ENCODE results near the gene TFE3.

Gene TFE3, protein sequence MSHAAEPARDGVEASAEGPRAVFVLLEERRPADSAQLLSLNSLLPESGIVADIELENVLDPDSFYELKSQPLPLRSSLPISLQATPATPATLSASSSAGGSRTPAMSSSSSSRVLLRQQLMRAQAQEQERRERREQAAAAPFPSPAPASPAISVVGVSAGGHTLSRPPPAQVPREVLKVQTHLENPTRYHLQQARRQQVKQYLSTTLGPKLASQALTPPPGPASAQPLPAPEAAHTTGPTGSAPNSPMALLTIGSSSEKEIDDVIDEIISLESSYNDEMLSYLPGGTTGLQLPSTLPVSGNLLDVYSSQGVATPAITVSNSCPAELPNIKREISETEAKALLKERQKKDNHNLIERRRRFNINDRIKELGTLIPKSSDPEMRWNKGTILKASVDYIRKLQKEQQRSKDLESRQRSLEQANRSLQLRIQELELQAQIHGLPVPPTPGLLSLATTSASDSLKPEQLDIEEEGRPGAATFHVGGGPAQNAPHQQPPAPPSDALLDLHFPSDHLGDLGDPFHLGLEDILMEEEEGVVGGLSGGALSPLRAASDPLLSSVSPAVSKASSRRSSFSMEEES

DNA sequence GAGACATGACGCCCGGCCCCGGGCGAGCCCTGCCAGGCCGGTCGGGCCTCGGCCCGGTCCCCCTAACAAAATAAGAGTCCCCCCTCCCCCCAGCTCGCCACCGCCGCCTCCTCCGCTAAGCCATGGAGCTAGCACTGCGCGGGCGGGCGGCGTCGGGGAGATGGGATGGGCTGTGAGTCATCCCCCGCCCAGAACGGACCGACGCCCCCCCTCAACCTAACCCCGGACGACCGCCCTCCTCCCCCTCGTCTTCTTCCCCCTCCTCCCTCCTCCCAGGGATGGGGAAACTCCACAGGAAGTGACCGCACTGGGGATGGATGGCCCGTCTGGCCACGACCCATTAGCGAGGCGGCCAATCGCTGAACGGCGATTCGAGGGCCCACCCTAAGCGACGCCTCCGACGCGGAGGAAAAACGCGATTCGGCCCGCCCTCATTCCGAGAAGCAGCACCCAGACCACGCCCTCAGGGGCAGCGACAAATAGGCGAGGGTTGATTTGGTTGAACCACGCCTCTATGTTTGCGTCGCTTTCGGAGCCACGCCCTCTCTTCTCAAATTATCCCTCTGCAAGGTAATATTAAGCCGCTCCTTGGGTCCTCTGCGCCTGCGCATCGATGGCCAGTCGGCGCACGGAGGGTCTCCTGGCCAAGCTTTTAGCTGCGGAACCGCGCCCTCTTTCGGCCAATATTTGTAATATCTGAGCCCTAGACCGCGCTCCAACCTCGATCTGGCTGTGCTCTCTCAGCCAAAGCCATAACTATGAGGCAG is at the start of gene TFE3:
TFE3 (minus strand) TSS at position 138 of the 767 bp plus-strand sequence; CDS start at position 7, 131 bp downstream.
- peak; percentile 97 for DNase-seq

DNA sequence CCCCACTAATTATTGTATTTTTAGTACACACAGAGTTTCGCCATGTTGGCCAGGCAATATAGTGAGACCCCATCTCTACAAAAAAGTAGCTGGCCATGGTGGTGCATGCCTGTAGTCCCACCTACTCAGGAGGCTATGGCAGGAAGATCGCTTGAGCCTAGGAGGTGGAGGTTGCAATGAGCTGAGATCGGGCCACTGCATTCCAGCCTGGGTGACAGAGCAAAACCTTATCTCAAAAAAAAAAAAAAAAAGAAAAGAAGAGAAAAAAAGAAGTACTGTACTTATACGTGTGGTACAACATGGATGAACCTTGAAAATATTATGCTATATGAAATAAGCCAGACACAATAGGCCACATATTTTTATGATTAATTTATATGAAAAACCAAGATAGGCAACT is 46.4 kb upstream of the TFE3 start:
- no peak for DNase-seq

DNA sequence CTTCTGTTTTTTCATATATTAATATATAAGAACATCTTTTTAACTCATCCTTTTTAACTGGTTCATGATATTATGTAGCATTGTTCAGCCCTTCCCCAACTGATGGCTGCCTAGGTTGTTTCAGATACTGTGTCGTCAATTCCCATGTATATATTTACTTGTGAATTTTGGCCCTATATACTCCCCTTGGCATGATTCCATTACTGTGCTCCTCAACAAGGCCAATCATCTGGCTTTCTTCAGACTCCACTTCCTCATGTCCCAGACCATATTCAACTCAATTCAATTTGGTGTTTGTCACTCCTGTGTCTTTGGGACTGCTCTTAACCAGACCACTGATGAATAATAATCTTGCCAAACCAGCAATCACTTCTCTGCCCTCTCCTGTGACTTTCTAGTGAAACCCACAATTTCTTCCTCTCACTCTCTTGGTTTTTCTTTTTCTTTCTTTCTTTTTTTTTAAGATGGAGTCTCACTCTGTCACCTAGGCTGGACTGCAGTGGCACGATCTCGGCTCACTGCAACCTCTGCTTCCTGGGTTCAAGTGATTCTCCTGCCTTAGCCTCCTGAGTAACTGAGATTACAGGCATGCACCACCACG is 39.2 kb upstream of the TFE3 start:
- DNase-seq: peak; percentile 8

DNA sequence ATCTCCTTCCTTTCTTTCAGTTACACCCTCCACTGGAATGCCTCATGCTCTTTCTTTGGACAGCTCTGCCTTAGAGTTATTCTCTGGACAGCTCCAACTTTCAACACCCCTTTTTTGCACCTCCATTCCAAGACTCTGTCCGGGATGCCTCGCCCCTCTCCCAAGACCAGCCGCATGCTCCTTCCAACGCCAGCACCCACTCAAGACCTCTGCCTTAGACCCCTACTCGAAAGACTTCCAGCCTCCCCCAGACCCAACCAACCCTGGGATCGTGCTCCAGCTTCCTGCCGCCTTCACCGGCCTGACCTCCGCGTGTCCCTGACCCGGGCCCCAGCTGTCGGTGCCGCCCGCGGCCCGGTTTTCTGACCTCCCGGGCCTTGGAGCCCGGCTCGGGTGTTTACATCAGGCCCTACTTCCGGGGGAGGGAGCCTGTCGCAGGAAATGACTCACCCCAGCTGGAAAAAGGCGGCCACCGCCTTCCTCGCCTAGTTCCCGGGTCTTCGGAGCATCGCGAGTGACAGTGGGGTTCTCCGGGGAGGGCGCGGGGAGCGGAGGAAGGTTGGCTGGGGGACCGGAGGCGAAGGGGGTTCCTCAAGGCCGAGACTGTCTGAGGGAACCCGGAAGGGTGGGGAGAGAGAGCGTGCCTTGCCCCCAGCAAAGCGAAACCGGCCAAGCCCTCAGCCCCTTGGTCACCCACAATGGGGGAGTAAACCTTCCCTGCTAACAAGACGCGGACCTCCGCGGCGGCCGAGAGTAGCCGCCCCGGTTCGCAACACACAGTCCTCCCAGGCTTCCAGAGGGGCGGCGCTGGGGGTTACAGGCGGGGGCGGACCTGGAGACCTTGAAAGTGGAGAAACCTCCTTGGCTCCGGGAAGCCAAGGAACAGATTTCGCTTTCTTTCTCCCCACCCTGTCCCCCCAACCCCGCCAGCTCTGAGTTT is 36.6 kb upstream of the TFE3 start, which contains the start of gene WDR45:
WDR45 (minus strand) TSS at position 399 of the 940 bp plus-strand sequence. CDS start 1,792 bp downstream, outside the sequence.
- DNase-seq: peak; percentile 78

DNA sequence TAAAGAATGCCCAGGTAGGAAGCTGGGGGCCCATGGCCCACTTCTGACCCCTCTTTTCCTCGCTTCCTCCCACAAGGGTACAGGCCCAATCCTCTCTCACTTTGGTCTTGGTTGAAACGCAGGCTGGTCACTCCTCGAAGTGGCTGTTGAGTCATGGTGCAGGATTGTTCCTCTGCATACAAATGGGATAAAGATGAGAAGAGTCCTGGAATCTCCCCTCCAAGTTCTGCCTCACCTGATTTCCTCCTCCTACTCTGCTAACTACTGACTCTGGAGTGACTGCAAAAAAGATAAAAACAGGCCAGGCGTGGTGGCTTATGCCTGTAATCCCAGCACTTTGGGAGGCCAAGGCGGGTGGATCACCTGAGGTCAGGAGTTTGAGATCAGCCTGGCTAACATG is 34.8 kb upstream of the TFE3 start:
- no peak for DNase-seq

DNA sequence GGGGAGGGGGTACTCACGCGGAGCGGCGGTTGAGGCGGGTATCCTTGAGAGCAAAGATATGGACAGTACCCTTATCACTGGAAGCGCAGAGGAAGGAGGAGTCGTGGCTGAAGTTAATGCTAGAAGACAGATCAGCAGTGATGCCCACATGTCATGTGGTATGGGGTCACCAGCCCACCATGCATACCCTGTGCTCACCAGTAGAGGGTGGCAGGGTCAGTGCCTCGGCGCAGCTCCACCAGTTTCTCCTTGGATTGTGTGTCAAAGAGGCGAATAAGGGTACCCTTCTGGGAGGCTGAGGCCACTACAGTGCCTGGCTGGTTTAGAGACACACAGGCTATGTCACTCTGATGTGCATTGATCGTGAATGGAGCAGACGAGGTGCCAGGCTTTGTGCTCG is 32.2 kb upstream of the TFE3 start:
- DNase-seq: no peak

DNA sequence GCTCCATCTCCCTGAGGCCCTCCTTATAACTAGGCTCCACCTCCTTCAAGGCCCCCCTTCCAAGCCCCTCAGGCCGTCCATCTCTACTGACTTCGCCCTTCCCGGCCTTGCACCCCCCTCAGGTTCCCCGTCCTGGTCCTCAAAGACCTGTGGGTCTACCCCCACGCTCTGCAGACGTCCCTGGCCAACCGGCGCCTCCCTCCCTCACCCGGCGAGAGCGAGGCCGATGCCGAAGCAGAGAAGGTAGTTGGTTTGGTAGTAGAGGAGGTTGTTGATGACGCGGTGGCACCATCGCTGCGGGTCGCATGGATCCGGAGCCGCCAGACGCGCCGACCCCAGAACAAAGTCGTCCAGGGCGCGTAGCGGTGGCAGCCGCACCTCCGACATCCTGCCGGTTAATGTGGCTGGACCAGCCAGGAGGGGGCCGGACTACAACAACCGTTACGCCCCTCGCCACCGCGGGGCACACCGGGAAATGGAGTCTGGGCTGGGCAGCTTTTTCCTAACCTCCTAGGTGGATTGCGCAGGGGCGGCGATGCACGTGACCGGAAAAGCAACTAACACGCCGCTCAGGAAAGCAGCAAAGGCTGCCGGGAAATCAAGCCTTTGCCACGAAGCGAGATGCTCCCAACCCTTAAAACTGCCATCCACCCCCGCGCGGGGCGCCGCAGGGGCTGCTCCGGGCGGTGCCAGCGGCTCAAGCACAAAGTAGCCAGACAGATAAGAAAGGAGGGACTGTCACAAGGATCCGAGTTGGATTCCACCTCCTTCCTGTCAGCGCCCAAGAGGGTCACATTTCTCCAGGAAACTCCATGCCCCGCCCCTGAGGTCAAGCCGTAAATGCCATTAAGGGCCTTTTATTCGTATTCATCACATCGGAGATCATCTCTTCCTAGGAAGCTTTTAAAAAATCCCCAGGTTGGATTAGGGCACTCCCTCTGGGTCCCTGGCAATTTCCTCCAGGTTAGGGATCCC is 30.7 kb upstream of the TFE3 start, which contains the start of gene PRAF2:
PRAF2 (minus strand) TSS at position 402 of the 975 bp plus-strand sequence; CDS start at position 387, 15 bp downstream.
- peak; percentile 78 for DNase-seq

DNA sequence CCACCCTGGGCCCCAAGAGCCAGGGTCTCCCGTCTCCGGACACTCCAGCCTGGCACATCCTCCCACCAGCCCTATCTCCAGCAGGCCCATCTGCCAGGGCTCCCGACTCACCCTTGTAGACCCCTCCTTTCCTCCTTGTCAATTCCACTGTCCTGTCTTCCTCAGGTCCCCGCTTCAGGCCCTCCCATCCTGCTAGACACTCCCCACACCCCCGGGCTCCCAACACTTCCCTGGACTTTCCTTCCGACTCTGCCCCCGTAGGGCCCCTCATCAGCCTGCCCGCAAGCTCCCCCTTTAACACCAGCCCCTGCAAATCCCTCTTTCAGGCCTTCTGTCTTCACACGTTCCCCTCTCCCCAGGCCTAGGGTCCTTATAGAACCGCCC is 29.5 kb upstream of the TFE3 start:
- no peak for DNase-seq

DNA sequence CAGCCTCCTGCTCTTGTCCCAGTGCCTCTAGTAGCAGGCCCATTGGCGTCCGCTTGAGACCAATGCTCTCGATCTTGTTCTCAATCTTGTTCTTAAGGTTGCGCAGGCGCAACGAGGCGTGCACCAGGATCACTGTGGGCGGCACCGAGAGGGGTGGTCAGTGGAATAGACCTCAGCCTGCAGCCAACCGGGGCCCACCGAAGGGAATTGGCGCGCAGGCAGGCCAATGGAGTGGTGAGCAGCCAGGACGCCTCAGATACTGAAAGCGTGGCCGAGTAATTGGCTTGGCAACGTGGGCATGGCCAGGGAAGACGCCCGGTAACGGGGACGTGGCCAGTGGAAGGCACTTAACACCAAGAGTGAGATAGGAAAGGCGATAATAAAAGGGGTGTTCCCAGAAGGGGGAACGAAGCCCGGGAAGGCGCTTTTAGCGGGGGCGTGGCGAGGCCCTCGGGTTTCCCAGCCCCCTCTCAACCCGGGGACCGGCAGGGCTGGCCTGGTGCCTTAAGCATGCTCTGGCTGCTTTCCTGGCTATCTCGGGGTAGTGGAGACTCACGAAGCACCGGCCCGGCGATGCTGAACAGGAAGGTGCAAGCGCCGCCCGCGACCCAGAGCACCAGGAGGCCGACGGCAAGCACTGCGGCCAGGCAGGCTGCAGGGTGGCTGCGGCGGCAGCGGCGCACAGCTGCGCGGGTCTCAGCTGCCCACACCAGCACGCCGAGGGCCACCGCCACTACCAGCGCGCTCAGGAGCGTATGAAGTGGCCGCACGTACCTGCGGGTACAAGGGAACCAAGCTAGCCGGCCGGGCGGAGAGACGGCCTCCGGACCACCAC is 28.9 kb upstream of the TFE3 start:
- no peak for DNase-seq

DNA sequence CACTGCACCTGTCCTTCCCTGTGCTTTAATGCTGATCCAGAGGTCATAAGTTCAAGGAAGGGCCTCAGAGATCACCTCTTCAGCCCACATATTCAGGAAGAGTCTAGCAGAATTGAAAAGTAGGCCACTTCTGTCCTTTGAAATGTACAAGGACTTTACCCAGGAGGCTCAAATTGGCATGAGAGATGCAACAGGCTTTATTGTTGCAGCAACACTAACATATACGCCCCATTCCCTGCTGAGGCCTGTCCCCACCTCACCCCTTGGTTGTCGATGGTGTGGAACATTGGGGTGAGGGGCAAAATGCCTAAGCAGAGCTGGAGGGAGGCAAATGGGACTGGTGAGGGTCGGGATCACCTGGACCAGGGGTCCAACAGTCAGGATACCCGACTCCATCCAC is 27.8 kb upstream of the TFE3 start:
- DNase-seq: no peak

DNA sequence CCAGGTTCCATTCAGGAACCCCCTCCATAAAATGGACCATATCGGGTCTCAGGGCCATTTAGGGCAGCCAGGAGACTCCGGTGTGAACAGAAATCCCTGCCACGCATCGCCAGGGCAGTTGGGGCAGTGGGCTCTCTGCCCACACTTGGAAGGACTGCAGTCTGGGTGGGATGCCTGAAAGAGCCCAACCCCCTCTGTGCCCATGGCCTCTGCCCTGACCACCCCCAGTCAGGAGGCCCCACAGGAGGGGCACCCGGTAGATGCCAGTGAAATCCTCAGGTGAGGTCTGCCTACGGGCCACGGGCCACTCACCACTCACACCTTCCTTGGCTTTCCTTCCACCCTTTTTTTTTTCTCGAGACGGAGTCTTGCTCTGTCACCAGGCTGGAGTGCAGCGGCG is 25.9 kb upstream of the TFE3 start:
- no peak for DNase-seq

DNA sequence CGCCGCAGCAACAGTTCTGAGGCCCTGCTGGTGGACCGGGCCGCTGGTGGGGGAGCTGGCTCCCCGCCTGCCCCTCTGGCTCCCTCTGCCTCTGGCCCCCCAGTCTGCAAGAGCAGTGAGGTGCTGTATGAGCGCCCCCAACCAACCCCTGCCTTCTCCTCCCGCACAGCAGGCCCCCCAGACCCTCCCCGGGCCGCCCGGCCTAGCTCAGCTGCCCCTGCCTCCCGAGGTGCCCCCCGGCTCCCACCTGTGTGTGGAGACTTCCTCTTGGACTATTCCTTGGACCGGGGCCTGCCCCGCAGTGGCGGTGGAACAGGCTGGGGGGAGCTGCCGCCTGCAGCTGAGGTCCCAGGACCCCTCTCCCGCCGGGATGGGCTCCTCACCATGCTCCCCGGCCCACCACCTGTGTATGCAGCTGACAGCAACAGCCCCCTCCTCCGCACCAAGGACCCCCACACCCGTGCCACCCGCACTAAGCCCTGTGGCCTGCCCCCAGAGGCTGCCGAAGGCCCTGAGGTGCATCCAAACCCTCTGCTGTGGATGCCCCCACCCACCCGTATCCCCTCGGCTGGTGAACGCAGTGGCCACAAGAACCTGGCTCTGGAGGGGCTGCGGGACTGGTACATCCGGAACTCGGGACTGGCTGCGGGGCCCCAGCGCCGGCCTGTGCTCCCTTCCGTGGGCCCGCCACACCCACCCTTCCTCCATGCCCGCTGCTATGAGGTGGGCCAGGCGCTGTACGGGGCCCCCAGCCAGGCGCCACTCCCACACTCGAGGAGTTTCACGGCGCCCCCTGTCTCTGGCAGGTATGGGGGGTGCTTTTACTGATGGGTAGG is 24.3 kb upstream of the TFE3 start:
- DNase-seq: no peak

DNA sequence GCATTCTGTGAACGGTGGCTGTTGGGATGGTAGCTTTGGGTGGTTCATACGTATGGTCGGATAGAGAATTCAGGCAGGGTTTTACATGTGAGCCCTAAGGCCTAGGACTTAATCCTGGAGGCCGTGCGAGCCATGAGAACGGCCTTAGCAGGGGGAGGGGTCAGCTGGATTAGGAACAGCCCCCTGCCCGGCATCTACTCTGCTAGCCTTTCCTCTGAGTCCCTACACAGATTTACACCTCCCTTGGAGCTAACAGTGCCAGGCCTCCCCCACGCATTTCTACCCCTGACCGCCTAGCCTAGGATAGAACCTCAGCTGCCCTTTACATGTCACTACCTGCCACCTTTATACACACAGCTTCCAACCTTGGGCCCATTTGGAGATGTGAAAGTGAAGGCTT is 23.5 kb upstream of the TFE3 start:
- DNase-seq: no peak

DNA sequence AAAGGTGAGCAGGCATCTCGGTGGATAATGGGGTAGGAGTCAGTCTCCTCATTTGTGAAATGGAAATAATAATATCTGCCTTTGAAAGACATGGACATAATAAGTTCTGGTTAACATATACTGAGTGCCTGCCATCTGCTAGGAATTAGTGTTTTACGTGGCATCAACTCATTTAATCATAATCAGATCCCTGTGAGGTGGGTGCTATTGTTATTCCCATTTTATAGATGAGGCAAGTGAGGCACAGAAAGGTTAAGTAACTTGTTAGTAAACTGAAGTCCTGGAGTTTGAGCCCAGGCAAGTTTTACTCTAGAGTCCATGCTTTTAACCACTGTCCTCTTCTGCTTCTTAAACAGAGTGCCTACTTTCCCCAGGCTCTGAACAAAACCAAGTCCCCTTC is 23.1 kb upstream of the TFE3 start:
- no peak for DNase-seq

DNA sequence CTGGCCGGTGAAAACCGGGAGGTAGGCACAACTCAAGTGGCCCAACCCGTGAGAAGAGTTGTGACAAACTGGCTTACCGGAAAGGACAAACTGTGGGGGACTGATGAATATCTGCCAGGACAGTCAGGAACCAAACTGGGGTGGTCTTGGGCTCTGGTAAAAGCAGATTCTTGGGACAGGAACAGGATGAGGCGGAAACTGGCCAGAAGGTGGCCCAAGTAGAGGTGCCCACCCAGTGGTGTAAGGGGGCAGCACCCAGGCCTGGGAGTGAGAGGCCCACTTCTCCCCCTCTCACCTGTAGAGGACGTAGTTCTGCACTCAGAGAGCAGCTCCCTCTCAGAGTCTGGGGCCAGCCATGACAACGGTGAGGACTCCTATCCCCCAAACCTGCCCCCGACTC is 21.6 kb upstream of the TFE3 start:
- DNase-seq: no peak

DNA sequence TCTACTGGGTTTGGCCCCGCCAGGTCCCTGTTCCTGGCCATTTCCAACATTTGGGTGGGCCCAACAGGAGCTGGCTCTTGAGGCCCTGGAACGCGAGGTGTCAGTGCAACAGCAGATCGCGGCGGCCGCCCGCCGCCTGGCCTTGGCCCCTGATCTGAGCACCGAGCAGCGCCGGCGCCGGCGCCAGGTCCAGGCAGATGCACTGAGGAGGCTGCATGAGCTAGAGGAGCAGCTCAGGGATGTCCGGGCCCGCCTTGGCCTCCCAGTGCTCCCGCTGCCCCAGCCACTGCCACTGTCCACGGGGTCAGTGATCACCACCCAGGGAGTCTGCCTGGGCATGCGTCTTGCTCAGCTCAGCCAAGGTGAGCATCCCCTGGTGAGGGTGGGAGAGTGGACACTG is 21.1 kb upstream of the TFE3 start:
- no peak for DNase-seq

DNA sequence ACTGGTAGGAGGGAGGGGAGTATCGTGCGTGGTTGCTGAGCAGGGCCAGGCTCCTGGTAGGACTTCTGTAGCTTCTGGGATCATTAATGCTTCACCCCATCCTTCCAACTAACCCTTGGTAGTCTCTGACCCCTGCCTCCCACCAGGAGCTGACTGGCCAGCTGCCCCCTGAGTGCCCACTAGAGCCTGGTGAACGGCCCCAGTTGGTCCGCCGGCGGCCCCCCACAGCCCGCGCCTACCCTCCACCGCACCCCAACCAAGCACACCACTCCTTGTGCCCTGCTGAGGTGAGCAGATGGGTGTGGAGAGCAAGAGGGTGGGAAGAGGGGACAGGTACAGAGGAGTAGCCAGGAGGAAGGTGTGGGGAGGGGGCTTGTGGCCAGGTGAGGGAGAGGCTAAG is 20.6 kb upstream of the TFE3 start:
- no peak for DNase-seq

DNA sequence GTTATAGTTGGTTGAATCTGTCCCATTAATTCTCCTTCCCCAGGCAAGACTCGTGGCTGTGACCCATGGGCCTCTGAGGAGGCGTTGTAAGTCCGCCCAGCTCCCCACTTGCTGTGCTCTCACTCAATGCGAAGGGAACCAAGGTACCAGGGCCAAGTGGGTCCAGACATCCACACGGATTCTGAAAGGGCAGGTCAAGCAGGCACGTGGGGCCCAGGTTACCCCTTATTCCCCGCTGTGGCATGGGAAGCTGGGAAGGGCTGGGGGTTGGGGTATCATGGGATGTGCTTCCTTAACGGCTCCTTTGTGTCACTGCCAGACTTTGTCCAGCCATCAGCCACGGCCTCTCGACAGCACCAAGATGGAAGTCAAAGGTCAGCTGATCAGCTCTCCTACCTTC is 18.8 kb upstream of the TFE3 start:
- DNase-seq: no peak

DNA sequence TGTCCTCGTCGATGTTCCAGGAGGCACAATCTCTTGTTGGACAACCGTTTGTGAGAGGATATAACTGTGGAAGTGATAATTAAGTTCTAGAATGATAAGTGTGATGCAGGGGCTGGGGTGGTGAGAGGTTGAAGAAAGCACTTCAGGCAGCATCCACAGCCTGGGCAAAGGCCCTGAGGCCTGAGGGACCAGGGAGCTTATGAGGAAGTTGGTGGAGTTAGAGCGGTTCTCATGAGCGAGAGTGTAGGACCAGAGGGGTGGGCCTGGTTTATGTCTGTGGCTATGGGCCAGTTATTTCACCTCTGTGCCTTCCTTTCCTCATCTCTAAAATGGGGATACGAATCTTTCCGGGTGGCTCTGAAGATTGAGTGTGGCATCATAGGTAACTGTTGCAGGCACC is 18.3 kb upstream of the TFE3 start:
- DNase-seq: no peak

Data from inflammatory macrophage treated with lipopolysaccharide for 4 hours (primary cell).